HG02759 (cell line): ENCODE results near the gene ZSCAN22.

Experiments
- ATAC-seq: cut with Tn5 transposase; IDR thresholded peaks from one replicate; pipeline ENCODE4 v1.9.1; 2021; ENCODE audit warnings: mild to moderate bottlenecking, moderate library complexity; ENCODE audit not compliant: unreplicated experiment

ZSCAN22 gene

DNA sequence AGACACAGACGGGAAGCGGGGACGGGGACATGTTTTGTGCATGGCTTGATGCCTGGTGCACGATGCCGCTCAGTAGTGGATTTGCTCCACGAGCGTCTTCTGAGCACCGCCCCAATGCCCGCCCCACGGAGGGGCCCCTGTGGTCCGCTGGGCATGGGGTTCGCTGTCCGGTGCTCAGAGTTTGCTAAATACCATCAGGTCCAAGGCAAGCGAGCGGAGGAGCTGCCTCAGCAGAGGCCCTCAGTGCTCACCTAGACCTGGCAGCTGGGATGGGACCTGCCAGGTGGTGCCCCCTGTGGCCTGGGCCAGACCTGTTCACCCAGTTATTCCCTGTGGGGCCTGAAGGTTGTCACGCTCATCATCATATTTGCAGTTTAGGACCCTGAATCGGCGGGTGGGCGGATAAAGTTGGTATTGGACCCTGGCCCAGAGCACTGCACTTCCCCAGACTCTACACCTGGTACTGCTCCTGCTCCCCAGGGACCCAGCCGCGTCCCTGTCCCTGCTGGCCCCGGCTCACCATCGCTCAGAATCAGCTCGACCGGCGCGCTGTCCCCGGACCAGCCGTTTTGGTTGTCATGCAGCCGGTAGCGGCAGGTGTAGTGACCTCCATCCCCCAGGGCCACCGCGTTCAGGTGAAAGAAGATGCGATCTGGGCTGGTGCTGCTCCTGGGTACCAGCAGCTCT, 24.2 kb downstream of the ZSCAN22 start:
- no peak for ATAC-seq

DNA sequence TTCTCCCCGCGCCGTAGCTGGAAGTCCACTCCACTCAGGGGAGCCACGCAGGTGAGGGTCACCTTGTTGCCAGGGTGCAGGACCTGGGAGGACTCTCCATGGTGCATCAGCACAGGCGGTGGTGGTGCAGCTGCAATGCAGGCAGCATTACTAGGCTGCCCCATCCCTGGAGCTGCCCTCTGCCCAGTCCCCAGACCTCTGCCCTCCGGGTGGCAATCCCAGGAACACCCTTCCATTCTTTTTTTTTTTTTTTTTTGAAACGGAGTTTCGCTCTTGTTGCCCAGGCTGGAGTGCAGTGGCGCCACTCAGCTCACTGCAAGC, 24.7 kb downstream of the ZSCAN22 start:
- ATAC-seq, result no peak

DNA sequence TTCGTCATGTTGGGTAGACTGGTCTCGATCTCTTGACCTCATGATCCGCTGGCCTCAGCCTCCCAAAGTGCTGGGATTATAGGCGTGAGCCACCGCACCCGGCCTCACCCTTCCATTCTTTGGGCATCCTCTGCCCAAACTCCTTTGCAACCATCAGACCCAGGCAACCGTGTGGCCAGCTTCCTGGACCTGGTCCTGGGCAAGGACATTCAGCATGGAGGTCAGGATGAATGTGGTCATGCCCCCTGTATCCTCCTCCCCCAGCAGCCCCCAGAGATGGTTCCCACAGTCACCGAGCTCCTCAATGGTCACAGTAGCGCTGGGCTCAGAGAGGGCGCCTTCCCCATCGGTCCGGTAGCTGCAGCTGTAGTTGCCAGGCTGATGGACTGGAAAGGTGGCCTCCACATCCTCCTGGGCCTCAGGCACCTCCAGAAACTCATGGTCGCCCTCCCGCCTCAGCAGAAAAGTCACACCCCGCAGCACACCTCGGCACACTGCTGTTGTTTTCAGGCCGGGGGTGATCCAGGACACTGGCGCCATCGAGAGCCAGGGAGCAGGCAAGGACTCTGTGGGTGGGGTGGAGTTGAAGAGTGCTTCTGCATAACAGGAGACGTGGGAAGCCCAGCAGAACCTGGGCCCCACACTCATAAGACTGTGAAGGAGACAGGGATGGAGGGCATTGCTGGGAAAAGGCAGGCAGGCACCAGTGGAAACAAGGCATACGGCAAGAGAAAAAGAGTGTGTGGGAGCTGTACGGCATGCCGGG, 25.4 kb downstream of the ZSCAN22 start:
- no peak for ATAC-seq

DNA sequence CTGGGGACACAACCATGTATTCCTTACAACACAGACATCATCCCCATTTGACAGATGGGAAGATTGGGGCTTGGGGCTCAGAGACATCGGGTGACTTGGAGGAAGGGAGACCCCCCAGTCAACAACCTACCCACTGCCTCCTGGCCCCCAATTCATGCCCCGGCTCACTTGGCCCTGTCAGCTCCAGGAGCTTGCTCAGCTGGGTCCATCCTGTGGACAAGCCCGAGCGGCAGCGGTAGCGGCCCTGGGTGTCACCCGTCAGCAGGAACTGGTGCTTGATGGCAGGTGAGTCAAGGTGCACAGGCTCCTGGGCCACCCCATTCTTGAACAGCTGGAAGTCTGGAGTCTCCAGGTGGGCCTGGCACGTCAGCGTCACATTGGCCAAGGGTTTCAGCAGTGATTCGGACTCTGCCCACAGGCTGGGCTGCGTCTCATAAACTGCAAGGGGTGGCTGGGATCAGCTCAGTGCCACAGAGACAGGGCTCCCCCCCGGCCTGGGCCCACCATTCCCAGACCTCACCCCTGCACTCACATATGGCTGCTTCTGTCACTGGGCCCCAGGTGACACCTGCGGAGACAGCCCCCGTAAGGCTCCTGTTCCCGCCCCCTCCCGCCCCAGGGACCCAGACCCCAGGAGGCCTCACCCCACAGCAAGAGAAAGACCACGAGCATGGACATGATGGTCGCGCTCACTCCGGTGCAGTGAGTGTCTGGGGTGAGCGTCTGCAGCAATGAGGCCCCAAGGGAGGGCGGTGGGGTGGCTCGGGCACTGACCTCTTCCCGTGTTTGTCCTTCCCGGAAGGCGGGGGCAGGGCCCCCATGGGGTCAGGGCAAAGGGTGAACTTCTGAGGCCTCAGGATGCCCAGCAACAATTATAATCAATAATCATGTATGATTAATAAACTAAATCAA, 26.2 kb downstream of the ZSCAN22 start, which contains the start of gene A1BG:
A1BG (minus strand) TSS at position 733 of the 912 bp plus-strand sequence; CDS start at position 678, 55 bp downstream.
- no peak for ATAC-seq

DNA sequence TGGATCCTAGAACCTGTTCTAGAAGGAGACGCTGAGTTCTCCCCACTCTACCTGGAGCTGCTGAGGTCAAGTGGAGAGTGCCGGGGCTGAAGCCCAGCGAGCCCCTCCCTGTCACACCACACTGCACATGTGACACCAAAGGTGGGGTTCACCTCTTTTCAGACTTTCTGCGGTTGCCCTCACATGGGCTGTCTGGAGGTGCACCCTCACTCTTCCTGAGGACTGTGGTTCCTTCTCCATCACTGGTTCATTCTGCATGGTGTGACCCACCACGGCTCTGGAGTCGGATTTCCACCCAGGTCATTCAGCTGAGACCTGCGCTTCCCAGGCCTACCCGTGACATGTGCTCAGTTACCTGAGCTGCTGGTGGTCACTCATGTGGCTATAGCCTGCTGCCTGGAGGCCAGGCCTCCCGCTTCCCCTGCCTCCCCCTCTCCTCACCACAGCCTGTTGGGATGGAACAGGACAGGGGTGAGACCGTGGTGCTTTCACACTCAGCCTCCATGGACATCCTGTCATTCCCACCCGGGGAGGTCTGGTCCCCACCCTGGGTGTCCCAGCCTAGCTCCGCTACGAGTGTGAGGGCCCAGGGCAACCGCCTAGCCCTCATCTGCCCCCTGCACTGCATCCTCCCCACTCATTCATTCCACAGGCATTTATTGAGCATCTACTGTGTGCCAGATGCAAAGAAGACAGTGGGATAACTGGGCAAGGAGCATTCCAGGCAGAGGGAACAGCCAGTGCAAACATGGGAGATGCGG, 27.1 kb downstream of the ZSCAN22 start:
- no peak for ATAC-seq

DNA sequence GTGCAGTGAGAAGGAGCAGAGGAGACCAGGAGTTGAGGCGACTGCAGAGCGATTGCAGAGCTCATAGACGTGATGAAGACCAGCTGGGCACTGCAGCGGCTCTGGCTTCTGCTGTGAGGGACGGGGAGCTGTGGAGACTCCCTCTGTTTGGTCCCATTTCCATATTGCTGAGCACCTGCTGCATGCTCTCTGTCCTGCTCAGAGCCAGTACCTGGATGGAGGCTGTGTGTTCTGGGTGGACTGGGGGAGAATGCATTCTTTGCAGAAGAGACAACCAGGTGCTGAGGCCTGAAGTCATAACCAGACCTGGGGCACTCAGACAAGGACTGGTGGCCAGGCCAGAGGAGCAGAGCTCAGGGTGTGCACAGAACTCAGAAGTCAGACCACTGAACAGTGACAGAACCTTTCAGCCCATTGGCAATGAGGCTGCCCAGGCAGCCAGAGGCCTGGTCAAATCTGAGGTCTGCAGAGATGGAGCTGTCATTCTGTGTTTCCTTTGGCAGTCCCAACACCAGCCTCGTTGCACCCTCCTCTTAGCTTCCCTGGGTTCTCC, 27.8 kb downstream of the ZSCAN22 start:
- no peak for ATAC-seq

DNA sequence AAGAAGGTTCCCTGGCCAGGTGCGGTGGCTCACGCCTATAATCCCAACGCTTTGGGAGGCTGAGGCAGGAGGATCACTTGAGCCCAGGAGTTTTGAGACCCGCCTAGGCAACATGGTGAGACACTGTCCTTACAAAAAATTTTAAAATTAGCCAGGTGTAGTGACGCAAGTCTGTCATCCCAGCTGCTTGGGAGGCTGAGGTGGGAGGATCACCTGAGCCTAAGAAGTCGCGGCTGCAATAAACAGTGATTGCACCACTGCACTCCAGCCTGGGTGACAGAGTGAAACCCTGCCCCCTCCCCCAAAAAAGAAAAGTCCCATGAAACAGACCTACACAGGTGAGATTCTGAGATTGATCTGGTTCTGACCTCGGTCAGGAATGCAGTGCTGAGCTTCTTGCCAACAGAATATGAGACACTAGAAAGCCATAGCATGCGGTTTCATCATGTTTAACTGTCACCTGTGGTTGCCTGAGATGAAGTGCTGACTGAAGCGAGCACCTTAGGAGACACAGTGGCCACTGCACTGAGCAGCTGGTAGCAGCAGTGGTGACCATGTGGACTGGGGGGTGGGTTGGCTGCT, 28.5 kb downstream of the ZSCAN22 start:
- no peak for ATAC-seq

DNA sequence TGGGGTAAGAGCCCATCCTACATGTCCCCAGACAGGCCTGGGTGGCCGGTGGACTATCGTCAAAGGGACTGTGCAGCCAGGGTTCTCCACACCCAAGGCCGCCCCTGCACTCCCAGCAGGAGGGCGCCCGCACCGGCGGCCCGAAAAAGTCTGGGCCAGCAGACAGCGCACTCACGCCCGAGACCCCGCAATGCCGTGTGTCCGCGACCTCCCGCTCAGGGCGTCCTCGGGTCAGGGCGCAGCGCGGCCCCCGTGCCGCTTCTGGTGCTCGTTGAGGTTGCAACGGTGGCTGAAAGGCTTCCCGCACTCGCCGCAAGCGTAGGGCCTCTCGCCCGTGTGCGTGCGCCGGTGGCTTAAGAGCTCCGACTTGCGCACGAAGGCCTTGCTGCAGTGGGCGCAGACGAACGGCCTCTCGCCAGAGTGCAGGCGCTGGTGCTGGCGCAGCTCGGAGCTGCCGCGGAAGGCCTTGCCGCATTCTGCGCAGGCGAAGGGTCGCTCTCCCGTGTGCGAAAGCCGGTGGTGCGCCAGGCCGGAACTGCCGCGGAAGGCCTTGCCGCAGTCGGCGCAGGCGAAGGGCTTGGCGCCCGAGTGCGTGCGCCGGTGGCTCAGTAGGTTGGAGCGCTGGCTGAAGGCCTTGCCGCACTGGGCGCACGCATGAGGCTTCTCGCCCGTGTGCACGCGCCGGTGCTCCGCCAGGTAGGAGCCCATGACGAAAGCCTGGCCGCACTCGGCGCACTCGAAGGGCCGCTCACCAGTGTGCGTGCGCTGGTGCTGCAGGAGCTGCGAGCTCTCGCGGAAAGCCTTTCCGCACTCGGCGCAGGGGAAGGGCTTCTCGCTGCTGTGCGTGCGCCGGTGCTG, 29.3 kb downstream of the ZSCAN22 start:
- ATAC-seq, result peak; percentile 58

DNA sequence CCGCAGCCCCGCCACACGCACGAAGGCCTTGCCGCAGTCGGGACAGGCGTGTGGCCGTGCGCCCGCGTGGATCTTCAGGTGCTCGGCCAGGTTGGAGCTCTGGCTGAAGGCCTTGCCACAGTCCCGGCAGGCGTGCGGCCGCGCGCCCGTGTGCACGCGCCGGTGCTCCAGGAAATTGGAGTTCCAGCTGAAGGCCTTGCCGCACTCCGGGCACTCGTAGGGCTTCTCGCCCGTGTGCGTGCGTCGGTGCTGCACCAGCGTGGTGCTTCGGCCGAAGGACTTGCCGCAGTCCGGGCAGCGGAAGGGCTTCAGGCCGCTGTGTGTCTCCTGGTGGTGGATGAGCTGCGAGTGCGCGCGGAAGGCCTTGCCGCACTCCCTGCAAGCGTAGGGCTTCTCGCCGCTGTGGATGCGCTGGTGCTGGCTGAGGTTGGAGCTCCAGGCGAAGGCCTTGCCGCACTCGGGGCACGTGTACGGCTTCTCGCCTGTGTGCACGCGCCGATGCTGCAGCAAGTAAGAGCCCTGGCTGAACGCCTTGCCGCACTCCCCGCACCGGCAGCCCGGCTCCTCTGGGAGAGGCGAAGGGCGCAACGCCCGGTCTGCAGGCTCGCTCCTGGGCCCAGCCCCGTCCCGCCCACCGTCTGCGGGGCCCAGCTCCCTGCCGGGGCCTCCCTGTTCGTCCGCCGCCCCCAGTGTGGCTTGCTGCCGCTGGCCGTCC, 30.1 kb downstream of the ZSCAN22 start:
- ATAC-seq, result no peak

DNA sequence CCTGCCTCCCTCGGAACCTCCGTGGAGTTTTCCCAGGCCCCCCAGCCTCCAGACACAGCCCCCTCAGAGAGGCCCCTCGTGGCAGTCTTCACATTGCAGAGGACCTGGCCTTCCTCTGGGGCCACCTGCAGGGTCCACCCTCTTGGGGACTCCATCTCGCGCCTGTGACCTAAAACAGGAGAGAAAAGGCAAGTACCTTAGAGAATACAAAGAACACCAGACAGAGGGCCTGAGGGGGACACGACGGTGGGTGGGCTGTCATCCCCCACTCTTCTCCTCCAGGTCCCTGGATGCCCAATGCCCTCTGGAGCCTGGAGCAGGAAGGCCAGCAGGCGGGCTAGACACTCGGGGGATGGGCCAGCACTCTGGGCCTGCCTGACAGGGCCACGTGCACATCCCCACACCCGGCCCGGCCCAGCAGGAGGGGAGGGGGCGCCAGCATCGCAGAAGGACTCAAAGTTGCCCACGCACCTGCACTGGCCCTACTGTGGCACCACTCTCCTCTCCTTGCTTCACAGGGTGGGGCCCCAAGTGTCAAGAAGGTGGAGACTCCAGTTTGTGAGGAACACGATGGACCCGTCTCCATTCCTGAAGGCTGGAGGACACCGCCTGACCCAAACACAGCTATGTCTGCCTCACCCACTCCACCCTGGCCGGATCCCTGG, 30.8 kb downstream of the ZSCAN22 start:
- no peak for ATAC-seq

DNA sequence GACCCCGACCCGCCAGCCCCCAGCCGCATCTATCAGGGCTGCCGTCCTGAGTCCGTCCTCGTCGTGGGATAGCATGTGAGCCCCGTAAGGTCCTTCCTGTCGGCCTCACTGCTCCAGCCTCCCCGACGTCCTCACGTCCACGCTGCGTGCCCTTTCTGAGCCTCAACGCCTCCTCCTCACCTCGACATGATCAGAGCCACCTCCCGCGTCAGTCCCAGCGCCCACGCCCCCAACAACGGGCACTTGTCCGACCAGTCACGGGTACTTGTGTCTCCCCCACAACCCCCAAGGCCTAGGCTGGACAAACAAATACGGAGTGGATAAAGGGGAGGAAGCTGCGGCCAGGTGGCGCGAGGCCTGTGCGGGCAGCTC, 35.1 kb downstream of the ZSCAN22 start:
- ATAC-seq, result peak; percentile 16

DNA sequence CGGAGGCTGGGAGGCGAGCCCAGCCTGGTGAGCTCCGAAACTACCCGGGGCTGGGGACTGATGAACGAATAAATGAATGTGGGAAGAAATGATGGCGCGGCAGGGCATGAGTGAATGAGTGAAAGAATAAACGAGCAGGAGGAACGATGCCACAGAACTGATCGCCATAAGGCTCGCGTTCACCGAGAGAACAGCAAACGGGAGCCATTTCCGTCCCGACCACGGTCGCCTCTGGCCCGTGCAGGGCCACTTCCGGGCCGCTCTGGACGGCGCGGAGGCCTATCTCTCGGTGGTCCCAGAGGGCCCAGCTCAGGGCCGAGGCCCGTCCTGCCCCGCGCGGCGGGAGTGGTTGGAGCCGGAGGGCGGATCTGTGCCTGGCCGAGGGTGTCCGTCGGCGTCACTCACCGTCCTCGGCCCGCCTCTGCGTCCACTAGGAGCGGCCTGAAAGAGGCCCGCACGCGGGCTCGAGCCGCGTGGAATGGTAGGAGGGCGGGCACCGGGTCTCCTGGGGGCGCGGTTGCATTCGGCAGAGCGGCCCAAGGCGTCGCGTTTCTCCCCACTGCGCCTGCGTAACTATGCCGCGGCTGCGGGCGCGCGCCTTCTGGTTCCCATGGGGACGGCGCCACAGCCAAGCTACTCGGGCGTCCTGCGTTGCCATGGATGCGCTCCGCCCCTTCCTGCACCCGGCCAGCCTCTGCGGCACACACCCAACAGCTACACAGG, 35.6 kb downstream of the ZSCAN22 start, which contains the start of gene ZNF497:
ZNF497 (minus strand) TSS at position 480 of the 723 bp plus-strand sequence. CDS start 5,116 bp downstream, outside the sequence.
- ATAC-seq, result peak; percentile 87

DNA sequence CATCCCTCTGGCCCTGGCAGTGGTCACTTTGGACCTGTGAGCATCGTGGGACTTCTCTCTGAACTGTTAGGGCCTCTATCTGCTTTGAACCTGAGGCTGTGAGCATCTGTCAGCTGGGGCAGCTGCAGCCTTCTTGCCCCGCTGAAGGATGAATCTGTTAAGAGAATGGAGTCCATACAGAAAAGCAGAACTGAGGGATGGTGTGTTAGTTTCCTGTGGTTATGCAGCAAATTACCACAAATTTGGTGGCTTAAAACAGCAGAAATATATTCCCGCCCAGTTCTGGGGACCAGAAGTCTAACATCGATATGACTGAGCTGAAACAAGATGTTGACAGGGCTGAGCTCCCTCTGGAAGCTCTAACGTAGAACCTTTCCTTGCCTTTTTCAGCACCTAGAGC, 37.4 kb downstream of the ZSCAN22 start:
- ATAC-seq, result no peak

DNA sequence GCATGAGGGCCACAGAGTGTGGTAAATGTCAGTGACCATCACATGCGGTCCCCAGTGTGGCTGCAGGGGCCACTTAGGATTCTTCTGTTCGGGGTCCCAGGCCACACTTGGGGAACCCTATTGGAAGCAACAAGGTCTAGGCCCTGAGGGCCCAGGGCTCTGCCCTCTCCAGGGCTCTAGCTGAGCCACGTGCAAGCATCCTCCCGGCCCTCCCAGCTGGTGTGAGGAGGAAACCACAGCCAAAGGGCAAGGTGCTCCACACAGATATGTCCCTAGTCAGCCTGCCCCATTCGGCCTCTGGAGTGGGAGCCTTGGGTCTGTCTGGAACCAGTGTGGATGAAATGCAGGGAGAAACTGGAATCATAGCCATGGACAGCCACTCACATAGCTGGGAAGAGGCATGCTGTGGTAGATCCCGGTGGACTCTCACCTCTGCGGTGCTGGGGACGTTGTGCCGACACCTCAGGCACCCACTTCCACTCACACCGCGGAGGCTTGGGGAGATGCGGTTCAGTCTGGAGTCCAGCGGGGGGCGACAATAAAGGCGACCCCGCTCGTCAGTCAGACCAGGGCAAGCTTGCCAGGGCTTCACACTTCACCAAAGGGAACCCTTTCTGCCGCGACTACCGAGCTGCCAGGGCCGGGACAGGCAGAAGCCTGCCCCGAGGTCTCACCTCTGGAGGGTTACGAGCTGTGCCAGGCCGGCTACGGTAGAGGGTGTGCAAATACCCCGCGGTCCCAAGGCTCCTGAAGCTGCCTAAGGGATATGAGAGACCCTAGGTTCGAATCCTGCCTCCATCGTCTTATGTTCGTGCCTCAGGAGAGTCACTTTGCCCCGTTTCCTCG, 40.0 kb downstream of the ZSCAN22 start:
- no peak for ATAC-seq

DNA sequence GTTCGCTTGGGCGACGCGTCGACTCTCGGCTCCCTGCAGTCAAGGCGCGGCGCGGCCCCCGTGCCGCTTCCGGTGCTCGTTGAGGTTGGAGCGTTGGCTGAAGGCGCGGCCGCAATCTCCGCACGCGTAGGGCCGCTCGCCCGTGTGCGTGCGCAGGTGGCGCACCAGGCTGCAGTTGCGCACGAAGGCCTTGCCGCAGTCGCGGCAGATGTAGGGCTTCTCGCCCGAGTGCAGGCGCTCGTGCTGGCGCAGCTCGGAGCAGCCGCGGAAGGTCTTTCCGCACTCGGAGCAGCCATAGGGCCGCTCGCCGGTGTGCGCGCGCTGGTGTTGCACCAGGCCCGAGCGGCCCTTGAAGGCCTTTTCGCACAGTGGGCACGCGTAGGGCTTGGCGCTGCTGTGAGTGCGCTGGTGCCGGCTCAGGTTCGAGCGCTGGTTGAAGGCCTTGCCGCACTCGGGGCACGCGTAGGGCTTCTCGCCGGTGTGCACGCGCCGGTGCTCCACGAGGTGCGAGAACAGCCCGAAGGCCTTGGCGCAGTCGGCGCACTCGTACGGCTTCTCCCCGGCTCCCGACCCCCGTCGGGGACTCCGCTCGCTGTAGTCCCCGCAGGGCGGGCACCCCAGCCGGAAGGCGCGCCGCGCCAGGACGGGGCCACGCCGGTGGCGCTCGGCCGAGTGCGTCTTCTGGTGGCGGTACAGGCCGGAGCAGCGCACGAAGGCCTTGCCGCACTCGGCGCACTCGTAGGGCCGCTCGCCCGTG, 41.1 kb downstream of the ZSCAN22 start:
- no peak for ATAC-seq
